HG03064 (cell line): ENCODE measurements around the gene CDCA7L.

Experiments
- ATAC-seq: cut with Tn5 transposase; IDR thresholded peaks from one replicate; pipeline ENCODE4 v1.9.1; 2021; ENCODE audit warnings: low read depth; ENCODE audit not compliant: unreplicated experiment

Gene CDCA7L

GRCh38 chr7:21851559-21851967 is 94.1 kb downstream of the CDCA7L start:
- no peak for ATAC-seq
